Ovary (tissue), 3 donors: Measurements from ENCODE around the gene RETN.

ENCODE experiments used
- CTCF ChIP-seq, 3 donors: fragments of 450-650 bp in 2 of 3; fragments of 200-600 bp in 1 of 3; IDR thresholded peaks; one replicate each; pipeline versions ENCODE4 v1.5.1 to v1.8.0; 2016 to 2022; ENCODE audit warnings: antibody characterized with exemption in 3 of 3, mild to moderate bottlenecking in 1 of 3
- EP300 ChIP-seq: sonication (generic); formaldehyde crosslinking; IDR thresholded peaks from one replicate; pipeline ENCODE4 v1.6.1; 2017; ENCODE audit warnings: antibody characterized with exemption
- POLR2A ChIP-seq: fragments of 450-650 bp; IDR thresholded peaks from one replicate; pipeline ENCODE4 v1.6.1; 2017; ENCODE audit warnings: antibody characterized with exemption, mild to moderate bottlenecking, moderate library complexity
- donor health status: DM: no; HTN: no; CAD: no.

GRCh38 chr19:7636691-7637373, 32.0 kb upstream of the RETN start, which contains the start of gene STXBP2:
- no peak for TF ChIP-seq POLR2A
- no peak for TF ChIP-seq CTCF (IDR thresholded peaks at IDR 0.05)
- TF ChIP-seq EP300: no peak
